HG03095 (cell line): ENCODE measurements around the gene IGF2.

Experiments used
- ATAC-seq: cut with Tn5 transposase; IDR thresholded peaks from one replicate; pipeline ENCODE4 v1.9.1; 2021; ENCODE audit warnings: moderate library complexity; ENCODE audit not compliant: unreplicated experiment

IGF2 gene

DNA sequence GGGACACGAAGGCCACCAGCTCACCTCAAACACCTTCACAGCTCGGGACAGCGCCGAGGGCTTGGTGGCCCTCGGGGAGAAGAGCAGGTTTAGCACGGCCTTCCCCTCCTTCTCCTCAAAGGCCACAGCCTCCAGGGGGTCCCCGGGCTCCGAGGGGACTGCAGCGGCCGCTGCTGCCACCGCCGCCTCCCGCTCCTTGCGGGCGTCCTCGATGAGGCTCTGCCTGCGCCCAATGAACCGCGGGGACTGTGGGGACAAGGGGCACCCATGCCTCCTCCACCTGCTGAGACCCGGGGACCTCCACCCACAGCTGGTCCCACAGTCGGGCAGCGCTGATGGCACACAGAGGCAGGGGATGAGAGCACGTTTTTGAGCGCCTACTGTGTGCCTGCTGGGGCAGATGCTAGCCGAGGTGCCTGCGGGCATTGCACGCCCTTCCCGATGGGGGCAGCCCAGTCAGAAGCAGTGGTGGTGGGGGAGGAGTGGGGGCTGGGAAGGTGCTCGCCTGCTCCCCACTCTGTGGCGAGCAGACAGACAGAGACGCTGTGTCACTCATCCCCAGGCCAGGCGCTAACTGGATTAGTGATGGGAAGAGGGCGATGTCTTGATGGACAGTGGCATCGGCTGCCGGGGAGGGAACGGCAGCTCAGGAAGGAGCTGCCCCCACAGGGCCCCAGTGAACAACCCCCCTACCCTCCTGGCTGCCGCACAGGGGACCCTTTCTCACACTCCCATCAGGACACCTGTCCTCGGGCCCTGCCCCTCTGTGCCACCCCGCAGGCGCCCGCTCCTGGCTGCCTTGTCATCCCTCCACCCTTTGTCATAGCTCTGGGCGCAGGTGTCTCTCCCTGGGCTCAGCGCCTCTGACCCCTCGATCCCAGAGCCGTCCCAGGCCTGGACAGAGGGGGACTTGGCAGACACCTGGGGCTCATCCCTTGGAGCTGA lies 30.7 kb upstream of the IGF2 start:
- no peak for ATAC-seq

DNA sequence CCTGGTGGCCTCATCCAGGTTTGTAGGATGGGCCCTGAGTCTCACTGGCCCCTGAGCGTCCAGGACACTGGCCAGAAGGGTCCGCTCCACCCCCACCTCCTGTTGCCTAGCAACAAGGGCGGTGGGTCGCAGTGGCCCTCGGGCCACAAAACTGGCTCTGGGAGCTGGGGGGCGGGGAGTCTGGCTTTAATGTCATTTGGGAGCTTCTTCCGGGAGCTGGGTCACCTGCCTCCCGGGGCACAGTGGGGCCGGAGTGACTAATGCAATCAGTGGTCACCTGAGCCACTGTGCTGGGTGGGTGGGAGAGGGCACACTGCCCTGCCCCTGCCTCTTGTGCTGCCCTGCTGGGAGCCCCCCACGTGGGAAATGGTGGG lies 29.8 kb upstream of the IGF2 start:
- no peak for ATAC-seq

DNA sequence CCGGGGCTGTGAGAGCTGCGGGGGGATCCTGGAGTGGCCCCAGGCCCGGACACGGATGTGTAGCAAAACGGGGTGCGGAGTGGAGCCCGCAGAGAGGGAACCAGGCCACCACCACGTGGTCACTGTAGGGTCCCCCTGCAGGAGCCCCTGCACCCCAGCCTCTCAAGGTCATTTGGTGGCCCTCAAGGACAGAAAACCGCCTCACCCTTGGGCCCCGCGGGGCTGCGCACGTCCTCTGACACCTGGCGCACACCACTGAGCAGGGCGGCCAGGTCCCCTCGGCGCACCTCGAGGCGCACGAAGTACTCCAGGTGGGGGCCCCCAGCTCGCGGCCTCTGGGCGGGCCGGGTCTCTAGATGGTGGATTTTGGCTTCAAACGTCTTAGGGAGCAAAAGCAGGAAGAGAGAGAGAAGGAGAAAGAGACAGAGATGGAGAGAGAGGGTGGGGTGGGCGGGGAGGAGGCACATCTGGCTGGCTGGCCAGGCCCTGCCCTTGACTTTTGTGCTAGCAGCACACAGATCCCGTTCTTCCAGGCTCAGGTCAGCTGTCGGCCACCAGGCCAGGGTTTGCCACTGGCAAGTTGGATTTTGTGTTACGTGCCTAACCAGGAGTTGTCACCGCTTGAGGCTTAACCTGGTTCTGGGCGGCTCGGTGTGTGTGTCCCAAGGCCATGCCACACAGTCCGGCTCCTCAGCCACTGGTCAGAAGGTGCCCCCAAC lies 29.3 kb upstream of the IGF2 start:
- no peak for ATAC-seq

DNA sequence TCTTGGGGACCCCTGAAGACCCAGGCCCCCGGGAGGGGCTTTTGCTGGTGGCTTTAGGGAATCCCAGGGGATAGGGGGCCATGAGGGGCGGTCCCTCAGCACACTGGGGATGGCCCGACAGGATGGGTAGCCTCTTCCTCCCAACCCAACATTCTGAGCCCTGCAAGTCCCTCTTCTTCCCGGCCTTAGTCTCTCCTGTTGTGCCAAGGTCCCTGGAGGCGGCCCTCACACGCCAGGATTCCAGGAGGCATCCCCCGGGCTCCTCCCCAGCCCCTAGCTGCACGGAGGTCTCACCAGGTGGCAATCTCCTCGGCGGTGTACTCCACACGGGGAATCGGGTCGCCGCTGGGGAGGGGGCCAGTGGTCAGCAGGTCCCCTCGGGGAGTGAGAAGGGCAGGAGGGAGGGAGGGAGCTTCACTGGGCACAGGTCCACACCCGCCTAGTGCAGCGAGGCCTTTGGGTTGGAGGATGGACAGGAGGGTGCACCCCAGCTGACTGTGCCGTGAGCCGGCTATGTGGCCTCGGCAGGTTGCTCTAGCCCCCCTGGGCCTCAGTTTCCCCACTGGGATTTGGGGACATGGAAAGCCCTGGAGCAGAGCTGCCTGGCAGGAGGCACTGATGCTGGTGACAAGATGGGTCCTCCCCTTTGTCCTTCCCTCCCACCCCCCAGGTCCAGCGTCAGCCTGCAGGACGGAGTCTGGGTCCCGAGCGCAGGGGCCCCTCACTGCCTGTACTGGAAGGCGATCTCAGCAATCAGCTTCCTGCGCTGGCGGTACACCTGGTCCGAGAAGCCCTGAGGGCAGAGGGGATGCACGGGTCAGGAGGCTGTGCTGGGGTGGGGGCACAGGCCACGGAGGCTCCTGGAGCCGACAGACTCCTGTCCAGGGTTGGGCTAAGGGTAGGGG lies 28.2 kb upstream of the IGF2 start:
- ATAC-seq = no peak

DNA sequence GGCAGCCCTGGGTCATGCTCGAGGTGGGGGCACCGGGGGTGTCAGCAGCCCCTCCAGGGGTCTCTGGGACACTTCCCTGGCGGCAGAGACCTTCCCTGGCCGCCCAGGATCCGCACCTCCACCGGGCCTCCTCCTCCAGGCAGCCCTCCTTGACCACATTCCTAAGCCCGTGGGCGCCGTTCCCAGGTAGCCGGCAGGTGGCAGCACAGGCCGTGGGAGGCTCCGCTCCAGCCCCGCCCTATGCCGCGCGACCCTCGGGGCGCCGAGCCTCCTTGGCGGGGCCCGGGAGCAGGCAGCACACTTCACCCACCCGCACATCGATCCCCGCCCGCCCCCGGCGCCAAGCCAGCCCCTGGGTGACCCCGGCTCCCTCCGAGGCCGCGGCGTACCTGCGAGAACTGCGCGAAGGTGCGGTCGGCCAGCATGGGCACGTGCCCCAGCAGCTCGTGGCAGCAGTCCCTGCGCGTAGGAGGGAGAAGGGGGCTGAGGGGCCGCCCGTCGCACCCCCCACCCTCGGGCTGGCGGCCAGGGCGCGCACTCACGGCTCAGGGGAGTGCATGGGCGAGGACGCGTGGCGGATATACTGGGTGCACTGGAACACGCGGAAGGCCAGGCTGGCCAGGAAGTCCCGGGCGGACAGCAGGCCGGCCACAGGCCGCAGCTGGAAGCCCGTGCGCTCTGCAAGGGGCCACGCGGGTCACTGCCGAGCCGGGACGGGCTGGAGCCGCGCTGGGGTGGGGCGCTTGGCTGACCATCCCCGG lies 27.1 kb upstream of the IGF2 start:
- no peak for ATAC-seq

DNA sequence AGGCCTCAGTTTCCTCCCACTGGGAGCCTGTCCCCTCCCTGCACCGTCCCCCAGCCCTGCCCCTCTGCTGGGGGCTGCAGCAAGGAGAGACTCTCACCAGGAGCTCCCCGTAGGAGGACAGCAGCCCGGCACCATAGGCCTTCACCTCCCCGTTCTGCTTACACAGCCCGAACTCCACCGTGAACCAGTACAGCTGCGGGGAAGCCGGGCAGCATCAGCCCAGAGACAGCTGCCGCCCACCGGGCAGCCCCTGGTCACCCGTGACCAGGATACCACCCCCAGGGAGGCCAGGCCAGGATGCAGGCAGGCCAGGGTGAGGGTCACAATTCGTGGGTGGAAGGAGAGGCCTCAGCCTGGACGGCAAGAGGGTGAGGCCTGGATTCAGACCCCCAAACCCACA lies 26.4 kb upstream of the IGF2 start:
- no peak for ATAC-seq

DNA sequence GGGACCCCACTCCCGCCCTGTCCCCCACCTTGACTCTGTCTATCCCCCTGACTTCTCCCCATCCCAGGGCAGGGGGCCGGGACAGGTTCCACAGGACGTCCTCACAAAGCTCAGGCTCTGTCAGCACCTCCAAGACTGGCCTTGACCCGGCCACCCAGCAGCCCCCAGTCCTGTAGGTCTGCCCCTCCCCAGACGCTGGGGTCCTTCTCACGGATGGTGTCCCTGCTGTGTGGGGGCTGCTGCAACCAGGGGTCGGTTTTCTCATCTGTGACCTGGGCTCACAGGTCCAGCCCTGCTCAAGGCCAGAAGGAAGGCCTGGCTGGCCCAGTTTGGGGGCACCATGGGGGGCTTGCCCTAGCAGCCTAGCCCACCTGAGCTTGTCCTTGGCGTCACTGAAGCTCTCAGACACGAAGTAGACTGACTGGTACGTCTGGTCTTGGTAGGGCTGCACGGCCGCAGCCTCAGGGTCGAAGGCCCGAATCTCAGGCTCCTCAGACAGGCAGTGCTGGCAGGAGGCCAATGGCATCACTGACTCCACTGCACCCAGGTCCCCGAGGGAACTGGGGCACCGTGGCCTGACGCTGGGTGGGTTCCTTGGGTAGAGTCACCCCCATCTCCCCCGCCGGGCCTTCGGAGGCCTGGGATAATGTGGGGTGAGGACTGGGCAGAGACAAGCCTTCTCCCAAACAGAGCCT lies 25.8 kb upstream of the IGF2 start:
- no peak for ATAC-seq

DNA sequence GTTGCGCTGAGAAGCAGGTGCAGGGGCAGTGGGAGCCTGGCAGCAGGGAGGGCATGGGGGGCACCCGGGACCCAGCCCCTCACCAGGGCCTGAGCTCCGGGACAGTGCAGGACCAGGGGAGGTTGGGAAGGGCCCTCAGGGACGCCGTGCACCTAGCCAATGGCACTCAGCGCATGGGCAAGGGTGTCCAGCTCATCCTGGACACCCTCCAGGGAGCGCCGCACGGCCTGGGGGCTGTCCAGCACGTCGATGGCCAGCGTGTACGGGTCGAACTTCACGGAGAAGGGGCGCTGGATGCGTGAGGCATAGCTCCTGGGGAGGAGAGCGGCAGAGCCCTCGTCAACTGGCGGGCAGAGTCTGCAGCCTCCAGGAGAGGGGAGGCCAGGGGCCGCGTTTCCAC lies 24.9 kb upstream of the IGF2 start:
- no peak for ATAC-seq

DNA sequence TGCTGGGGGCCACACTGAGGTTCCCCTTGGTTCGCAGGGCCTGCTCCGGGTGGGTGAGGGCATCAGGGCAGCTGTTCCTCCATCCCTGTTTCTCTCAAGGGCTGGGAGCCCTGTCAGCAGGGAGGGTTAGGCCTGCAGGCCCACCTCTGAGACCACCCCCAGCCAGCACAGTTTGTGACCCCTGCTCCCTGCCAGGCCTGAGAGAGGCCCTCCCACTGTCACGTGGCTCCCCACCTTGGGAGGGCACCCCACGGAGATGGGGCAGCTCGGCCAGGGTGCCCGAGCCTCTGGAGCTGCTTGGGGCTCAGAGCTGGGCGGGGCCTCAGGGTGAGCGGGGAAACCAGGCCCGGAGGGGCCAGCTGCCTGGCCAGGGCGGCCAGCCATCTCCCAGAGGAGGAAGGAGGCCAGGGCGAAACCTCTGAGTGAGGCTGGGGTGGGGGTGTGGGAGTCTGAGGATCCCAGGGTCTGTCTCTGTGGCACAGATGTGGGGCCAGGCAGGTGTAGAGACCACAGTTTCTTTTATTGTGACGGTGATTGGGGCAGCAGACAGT lies 24.3 kb upstream of the IGF2 start:
- ATAC-seq = no peak

DNA sequence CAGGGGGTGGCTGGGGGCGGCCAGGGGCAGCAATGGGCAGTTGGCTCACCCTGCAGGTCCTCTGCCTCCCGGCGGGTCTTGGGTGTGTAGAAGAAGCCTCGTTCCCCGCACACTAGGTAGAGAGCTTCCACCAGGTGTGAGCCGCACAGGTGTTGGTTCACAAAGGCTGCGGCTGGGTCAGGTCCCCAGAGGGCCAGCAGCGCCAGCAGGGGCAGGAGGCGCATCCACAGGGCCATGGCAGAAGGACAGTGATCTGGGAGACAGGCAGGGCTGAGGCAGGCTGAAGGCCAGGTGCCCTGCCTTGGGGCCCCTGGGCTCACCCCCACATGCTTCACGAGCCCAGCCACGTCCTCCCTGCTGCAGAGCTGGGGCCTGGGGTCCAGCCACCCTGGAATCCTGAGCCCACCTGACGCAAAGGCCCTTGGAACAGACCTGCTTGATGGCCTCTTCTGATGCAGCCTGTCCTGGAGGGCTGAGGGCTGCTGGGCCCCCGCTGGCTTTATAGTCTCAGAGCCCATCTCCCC lies 21.6 kb upstream of the IGF2 start, which contains the start of gene INS:
Gene INS, minus strand, starts transcription at position 474 of the 524 bp plus-strand sequence. Its CDS starts 238 bp downstream, at position 236.
- ATAC-seq = no peak

DNA sequence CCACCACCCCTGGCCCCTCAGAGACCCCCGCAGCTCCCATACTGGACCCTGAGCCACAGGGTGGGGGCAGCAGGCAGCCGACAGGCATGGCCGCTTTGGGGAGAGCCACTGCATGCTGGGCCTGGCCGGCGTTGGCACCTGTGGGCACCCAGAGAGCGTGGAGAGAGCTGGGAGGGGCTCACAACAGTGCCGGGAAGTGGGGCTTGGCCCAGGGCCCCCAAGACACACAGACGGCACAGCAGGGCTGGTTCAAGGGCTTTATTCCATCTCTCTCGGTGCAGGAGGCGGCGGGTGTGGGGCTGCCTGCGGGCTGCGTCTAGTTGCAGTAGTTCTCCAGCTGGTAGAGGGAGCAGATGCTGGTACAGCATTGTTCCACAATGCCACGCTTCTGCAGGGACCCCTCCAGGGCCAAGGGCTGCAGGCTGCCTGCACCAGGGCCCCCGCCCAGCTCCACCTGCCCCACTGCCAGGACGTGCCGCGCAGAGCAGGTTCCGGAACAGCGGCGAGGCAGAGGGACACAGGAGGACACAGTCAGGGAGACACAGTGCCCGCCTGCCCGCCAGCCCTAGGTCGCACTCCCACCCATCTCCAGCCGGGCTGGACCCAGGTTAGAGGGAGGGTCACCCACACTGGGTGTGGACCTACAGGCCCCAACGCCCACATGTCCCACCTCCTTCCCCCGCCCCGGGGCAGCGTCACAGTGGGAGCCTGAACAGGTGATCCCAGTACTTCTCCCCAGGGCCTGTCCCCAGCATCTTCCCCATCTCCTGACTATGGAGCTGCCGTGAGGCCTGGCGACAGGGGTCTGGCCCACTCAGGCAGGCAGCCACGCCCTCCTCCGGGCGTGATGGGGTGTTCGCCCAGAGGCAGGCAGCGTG lies 20.6 kb upstream of the IGF2 start:
- ATAC-seq = no peak

DNA sequence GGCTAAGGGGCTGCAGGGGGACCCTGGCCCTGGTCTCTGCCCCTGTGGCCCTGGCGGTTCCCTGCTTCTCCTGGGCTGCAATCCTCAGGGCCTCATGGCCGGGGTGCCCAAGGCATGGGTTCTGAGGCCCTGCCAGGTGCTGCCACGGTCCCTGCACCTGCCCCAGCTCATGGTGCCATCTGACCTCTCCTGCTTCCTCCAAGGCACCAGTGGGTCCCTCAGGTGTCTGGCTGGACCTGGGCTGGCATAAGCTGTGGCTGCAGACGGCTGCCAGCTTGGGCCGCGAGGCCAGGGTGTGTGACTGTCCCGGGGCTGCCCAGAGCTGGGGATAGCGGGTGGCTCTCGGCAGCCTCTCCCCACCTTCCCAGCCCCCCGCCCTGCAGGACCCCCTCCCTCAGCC lies 19.8 kb upstream of the IGF2 start:
- ATAC-seq = no peak

DNA sequence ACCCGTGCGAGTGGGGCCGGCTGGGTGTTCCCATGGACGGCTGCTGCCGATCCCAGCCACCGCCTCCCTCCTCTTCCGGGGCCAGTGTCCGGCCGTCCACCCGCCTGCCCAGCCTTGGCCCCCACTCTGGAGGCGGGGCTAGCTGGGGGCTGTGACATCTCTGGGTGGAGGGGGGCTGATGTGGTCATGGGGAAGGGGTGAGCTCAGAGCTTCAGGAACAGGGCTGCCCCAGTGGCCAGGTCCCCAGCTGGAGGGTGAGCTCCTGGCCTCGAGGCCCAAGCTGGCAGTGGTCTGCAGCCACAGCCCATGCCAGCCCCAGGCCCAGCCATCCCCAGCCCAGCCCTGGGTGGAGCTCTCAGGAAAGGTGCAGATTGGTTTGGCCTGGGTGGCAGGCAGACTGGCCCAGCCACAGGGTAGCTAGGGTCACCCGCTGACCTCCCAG lies 19.1 kb upstream of the IGF2 start:
- no peak for ATAC-seq

DNA sequence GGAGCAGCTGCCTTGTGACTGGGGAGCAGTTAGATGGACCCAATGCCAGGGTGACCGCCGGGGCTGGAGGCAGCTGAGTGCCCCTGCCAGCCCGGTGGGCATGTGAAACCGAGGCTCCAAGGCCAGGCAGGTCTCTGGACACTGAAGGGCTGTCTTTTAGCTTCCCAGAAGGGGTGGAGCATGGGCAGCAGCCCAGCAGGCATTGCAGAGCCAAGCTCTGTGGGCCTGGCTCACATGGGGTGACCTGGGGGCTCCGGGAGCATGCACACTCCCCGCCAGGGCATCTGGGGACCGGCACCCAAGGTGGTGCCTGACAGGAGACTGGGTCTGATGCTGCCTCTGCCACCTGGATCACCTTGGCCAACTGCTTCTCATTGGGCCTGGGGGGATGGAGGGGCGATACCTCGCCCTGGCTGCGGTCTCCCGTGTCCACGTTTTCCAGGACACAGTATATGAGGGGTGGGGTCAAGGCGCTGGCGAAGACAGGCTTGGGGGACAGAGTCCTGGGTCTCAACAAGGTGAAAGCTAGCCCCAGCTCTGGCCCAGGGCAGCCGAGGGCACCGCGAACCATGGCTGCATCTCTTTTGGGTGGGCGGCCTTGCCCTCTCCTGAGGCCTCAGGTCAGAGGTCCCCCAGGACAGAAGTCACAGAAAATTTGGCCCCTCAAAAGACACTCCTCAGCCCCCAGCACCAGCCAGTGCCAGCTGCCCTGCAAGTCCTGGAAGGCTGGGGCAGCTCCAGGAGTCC lies 18.3 kb upstream of the IGF2 start:
- no peak for ATAC-seq

DNA sequence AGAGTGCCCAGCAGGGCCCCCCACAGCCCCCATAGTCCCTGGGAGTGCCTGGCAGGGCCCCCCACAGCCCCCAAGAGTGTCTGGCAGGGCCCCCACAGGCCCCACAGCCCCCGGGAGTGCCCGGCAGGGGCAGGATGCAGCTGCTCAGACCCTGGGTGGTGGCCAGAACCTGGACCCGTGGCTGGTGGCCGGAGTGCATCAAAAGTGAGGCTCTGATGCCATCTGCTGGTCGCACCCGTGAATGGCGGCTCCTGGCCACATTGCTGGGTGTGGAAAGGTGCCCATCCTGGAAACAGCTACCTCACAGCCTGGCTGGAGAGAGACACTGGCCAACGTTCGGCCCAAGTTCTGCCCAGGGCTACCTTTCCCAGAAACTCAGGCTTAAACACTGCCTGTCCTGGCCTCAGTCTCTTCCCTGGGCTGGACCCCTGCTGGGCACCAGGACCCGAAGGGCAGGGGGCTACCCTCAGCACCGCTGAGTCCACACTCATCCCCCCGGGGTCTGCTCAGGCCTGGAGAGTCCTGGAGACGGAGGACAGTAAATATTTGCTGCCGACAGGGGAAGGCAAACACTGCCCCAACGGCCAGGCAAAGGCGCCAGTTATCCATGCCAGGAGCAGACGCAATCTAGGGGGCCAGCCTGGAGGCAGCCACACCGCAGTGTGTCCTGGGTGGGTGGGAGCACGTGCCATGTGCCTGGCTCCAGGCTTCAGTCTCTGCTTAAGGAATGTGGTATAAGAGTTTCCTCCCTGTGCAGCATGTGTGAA lies 17.4 kb upstream of the IGF2 start:
- no peak for ATAC-seq

DNA sequence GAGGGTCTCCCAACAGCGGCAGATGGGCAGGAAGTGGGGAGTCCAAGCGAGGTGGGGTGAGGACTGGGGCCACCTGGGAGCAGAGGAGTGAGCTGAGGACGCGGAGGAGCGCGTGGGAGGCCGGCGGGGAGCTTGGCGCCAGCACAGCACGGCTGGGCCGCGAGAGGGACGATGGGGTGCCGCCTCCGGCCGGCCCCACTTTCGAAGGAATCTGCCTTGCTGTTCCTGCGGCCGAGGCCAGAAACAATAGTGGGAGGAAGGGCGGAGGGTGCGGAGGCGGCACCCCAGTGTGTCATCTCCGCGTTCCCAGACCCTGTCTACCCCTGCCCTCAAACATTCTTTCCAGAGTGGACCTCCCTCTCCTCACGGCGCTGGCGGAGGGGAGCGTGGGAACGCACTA lies 16.3 kb upstream of the IGF2 start:
- no peak for ATAC-seq

DNA sequence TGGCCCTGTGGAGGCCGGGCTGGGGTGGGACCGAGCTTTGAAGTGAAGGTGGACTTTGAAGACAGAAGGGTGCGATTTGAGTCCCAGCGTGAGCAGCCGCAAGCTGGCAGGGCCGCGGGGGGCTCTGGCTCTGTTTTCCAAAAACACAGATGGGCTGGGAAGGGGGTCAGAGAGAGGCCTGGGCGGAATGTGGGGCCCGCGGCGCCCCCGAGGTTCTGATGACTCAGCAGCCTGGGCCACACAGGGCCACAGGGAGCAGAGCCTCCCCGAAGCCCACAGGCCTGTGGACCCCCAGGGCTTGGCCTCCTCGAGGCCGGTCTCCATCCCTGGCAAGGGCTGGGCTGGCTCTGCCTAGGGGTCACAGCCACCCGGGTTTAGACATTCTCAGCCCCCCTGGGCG lies 15.7 kb upstream of the IGF2 start:
- no peak for ATAC-seq
